Endodermal cell (in vitro differentiated cells): ENCODE measurements around the gene NME7. TPM values are rescaled to one million over a fixed set of nuclear protein-coding genes. Genes with fewer than 3 reads are reported as not detected.

Experiments used
- DNase-seq: peaks from one replicate; pipeline ENCODE4 v3.0.0-alpha.2; 2017
- H3K27ac ChIP-seq: 2 replicates; pipeline ENCODE4 v1.5.1; 2013; ENCODE audit warnings: mild to moderate bottlenecking, low read depth, low read length, moderate library complexity
- H3K27me3 ChIP-seq: 2 replicates; pipeline ENCODE4 v1.6.1; 2013; ENCODE audit warnings: mild to moderate bottlenecking, low read length, moderate library complexity; ENCODE audit not compliant: insufficient read depth, control insufficient read depth, poor library complexity, severe bottlenecking
- H3K36me3 ChIP-seq: 2 replicates; pipeline ENCODE4 v1.7.0; 2013; ENCODE audit warnings: mild to moderate bottlenecking, low read length, moderate library complexity; ENCODE audit not compliant: control insufficient read depth, insufficient read depth
- H3K4me1 ChIP-seq: one replicate; pipeline ENCODE4 v1.7.0; 2013; ENCODE audit warnings: low read length; ENCODE audit not compliant: control insufficient read depth, insufficient read depth
- H3K4me3 ChIP-seq: 2 replicates; pipeline ENCODE4 v1.5.1; 2013; ENCODE audit warnings: mild to moderate bottlenecking, low read length, moderate library complexity
- H3K9ac ChIP-seq: 2 replicates; pipeline ENCODE4 v1.6.1; 2013; ENCODE audit warnings: mild to moderate bottlenecking, low read length, moderate library complexity; ENCODE audit not compliant: poor library complexity, severe bottlenecking; ENCODE audit errors: extremely low read depth
- H3K9me3 ChIP-seq: 2 replicates; pipeline ENCODE4 v1.6.1; 2013; ENCODE audit warnings: mild to moderate bottlenecking, low read length, moderate library complexity; ENCODE audit not compliant: control insufficient read depth
- H3K27ac Mint-ChIP-seq: 2 replicates; pipeline ENCODE4 v1.8.0; 2020; ENCODE audit warnings: mixed read lengths
- H3K27me3 Mint-ChIP-seq: 2 replicates; pipeline ENCODE4 v1.8.0; 2021; ENCODE audit warnings: mild to moderate bottlenecking, mixed read lengths; ENCODE audit not compliant: insufficient read depth
- H3K36me3 Mint-ChIP-seq: 2 replicates; pipeline ENCODE4 v1.8.0; 2020; ENCODE audit warnings: low read depth, mixed read lengths
- H3K4me1 Mint-ChIP-seq: 2 replicates; pipeline ENCODE4 v1.8.0; 2020; ENCODE audit warnings: mixed read lengths
- H3K4me3 Mint-ChIP-seq: 2 replicates; pipeline ENCODE4 v1.8.0; 2020; ENCODE audit warnings: mild to moderate bottlenecking, moderate library complexity, mixed read lengths
- H3K9me3 Mint-ChIP-seq: 2 replicates; pipeline ENCODE4 v1.8.0; 2020; ENCODE audit warnings: mild to moderate bottlenecking, mixed read lengths
- WGBS, 2 experiments: methylation state at CpG; one replicate each; pipeline versions ENCODE4 v1.1.5 to v1.1.7; 2013; ENCODE audit warnings: missing lambda C conversion rate in 2 of 2, mixed read lengths in 1 of 2; ENCODE audit not compliant: insufficient coverage in 1 of 2, insufficient read length in 1 of 2; 5-methylcytosine and 5-hydroxymethylcytosine counted together
- total RNA-seq, 2 donors: library from RNA; stranded (reverse); fragmentation: NEBNext Ultra II Directional in 1 of 2; extraction: Animal tissue kit (Norgen Biotek cat#: 25700) in 1 of 2; gene quantifications; 2 replicates in 1 of 2; 3 replicates in 1 of 2; pipeline ENCODE4 v1.2.1, GENCODE V29; 2021
- TF ChIP-seq, protein P1 (sequence below): fragments of 200-600 bp; sonication (generic); conservative IDR thresholded peaks from 2 replicates; pipeline ENCODE4 v1.5.0; 2021; ENCODE audit warnings: antibody characterized with exemption, mild to moderate bottlenecking

NME7 gene
- total RNA-seq, 2 donors from 2014 or later, result 28.1 to 32.3 TPM

- TF ChIP-seq, protein P1, sequence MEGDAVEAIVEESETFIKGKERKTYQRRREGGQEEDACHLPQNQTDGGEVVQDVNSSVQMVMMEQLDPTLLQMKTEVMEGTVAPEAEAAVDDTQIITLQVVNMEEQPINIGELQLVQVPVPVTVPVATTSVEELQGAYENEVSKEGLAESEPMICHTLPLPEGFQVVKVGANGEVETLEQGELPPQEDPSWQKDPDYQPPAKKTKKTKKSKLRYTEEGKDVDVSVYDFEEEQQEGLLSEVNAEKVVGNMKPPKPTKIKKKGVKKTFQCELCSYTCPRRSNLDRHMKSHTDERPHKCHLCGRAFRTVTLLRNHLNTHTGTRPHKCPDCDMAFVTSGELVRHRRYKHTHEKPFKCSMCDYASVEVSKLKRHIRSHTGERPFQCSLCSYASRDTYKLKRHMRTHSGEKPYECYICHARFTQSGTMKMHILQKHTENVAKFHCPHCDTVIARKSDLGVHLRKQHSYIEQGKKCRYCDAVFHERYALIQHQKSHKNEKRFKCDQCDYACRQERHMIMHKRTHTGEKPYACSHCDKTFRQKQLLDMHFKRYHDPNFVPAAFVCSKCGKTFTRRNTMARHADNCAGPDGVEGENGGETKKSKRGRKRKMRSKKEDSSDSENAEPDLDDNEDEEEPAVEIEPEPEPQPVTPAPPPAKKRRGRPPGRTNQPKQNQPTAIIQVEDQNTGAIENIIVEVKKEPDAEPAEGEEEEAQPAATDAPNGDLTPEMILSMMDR, result no peak
- Mint-ChIP-seq H3K27me3 (no peaks in the 10 kb centered on the region), H3K9me3 (no peaks in the 10 kb centered on the region), H3K36me3 (no peaks in the 10 kb centered on the region), H3K4me3 (no peak overlapping the region), H3K4me1 (peaks cover 13% of the 10 kb centered on the region), H3K27ac (no peak overlapping the region)
- WGBS, 2 experiments, result 80 to 94% methylated on average over 1 to 2 of the region's 2 CpGs
- no peak overlapping the region for H3K27ac ChIP-seq
- no peaks in the 10 kb centered on the region for H3K27me3 ChIP-seq
- H3K9ac ChIP-seq, result no peak overlapping the region
- H3K36me3 ChIP-seq, result no peaks in the 10 kb centered on the region
- peaks cover 2% of the 10 kb centered on the region for H3K4me1 ChIP-seq
- no peak for DNase-seq
- H3K4me3 ChIP-seq, result no peak overlapping the region
- no peaks in the 10 kb centered on the region for H3K9me3 ChIP-seq
These were observed 217.9 kb downstream of the NME7 start for GRCh38 chr1:169149555-169150286.

DNA sequence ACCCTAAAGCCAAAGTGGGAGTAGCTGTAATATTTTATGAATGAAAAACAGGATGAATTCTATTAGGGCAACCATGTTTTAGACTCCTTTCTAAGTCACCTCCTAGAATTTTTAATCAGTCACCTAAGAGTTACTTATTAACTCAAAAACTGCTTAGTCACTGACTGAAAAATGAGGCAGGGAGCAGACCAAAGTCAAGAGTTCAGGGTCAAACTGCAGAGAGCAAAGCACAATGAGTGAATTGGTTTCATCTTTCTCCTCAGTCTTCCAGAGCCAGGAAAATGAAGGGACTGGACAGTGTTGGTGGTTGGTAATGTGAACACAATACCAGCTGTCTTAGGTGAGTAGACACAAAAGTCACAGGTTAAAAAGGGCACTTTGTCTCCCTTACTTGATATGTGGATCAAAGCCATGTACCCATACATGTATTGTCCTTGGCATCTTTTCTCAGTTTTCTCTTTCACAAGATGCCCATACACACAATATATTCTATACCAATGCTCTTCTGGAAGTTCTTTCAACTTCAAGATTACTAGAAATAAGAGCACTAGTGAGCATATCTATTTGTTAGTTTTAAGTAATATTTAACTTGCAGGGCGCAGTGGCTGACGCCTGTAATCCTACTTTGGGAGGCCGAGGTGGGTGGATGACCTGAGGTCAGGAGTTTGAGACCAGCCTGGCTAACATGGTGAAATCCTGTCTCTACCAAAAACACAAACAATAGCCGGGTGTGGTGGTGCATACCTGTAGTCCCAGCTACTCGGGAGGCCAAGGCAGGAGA is 218.9 kb downstream of the NME7 start:
- Histone ChIP-seq H3K9me3 (no peaks in the 10 kb centered on the region), H3K4me3 (no peak overlapping the region), H3K4me1 (peaks cover 2% of the 10 kb centered on the region), H3K27ac (no peak overlapping the region), H3K36me3 (no peaks in the 10 kb centered on the region), H3K9ac (no peak overlapping the region), H3K27me3 (no peaks in the 10 kb centered on the region)
- no peaks in the 10 kb centered on the region for H3K36me3 Mint-ChIP-seq
- TF ChIP-seq, protein P1, result no peak
- H3K4me3 Mint-ChIP-seq, result no peak overlapping the region
- WGBS, 2 experiments, result 83 to 89% methylated on average over 5 of the region's 5 CpGs
- H3K27me3 Mint-ChIP-seq, result no peaks in the 10 kb centered on the region
- peak overlapping the region; percentile 74 for H3K27ac Mint-ChIP-seq
- H3K4me1 Mint-ChIP-seq, result peaks cover 13% of the 10 kb centered on the region
- no peak for DNase-seq
- H3K9me3 Mint-ChIP-seq, result no peaks in the 10 kb centered on the region

- Mint-ChIP-seq H3K4me3 (no peak overlapping the region), H3K27me3 (no peaks in the 10 kb centered on the region), H3K27ac (peak overlapping the region; percentile 60), H3K36me3 (no peaks in the 10 kb centered on the region), H3K9me3 (no peaks in the 10 kb centered on the region), H3K4me1 (peaks cover 13% of the 10 kb centered on the region)
- H3K4me1 ChIP-seq, result peaks cover 2% of the 10 kb centered on the region
- H3K4me3 ChIP-seq, result peak overlapping the region; percentile 39
- no peaks in the 10 kb centered on the region for H3K27me3 ChIP-seq
- H3K27ac ChIP-seq, result no peak overlapping the region
- no peak overlapping the region for H3K9ac ChIP-seq
- TF ChIP-seq, protein P1, result no peak
- no peak for DNase-seq
- WGBS, 2 experiments, result 64% methylated on average over 1 of the region's 1 CpG; no CpG with 5 or more reads in 1 of the 2 experiments
- H3K36me3 ChIP-seq, result no peaks in the 10 kb centered on the region
- no peaks in the 10 kb centered on the region for H3K9me3 ChIP-seq
These were observed 220.9 kb downstream of the NME7 start for GRCh38 chr1:169146576-169147214.
